HG03025 (cell line): ENCODE data around the gene BECN2.

Experiments used
- ATAC-seq: cut with Tn5 transposase; IDR thresholded peaks from one replicate; pipeline ENCODE4 v1.9.1; 2021; ENCODE audit warnings: mild to moderate bottlenecking, moderate library complexity; ENCODE audit not compliant: unreplicated experiment, low FRiP score

Gene BECN2

GRCh38 chr1:241957692-241958494 is at the start of gene BECN2:
TSS of gene BECN2 (plus strand) at chr1:241957767. CDS start at chr1:241957767, 0 bp downstream.
- no peak for ATAC-seq

- no peak for ATAC-seq
Measured at GRCh38 chr1:241916196-241916595, 41.4 kb upstream of the BECN2 start.

- no peak for ATAC-seq
Measured at GRCh38 chr1:241917487-241917886, 40.1 kb upstream of the BECN2 start.

GRCh38 chr1:241918879-241919278 is 38.7 kb upstream of the BECN2 start:
- ATAC-seq, result no peak

GRCh38 chr1:241924080-241924808 is 33.3 kb upstream of the BECN2 start:
- ATAC-seq, result no peak

GRCh38 chr1:241926141-241926540 is 31.4 kb upstream of the BECN2 start:
- no peak for ATAC-seq

- no peak for ATAC-seq
Measured at GRCh38 chr1:241927321-241927720, 30.2 kb upstream of the BECN2 start.

- ATAC-seq, result no peak
Measured at GRCh38 chr1:241932845-241933244, 24.7 kb upstream of the BECN2 start.

GRCh38 chr1:241934201-241934848 is 23.2 kb upstream of the BECN2 start:
- ATAC-seq, result no peak

GRCh38 chr1:241934866-241935265 is 22.7 kb upstream of the BECN2 start:
- no peak for ATAC-seq

- ATAC-seq, result no peak
Measured at GRCh38 chr1:241939798-241940197, 17.8 kb upstream of the BECN2 start.

- ATAC-seq, result no peak
Measured at GRCh38 chr1:241942738-241943137, 14.8 kb upstream of the BECN2 start.

- no peak for ATAC-seq
Measured at GRCh38 chr1:241944300-241944699, 13.3 kb upstream of the BECN2 start.

GRCh38 chr1:241947354-241947753 is 10.2 kb upstream of the BECN2 start:
- ATAC-seq, result no peak

- no peak for ATAC-seq
Measured at GRCh38 chr1:241950390-241950789, 7.2 kb upstream of the BECN2 start.

GRCh38 chr1:241962153-241962552 is 4.6 kb downstream of the BECN2 start:
- no peak for ATAC-seq

GRCh38 chr1:241963722-241964121 is 6.2 kb downstream of the BECN2 start:
- no peak for ATAC-seq

- ATAC-seq, result no peak
Measured at GRCh38 chr1:241964550-241965282, 7.1 kb downstream of the BECN2 start.

- ATAC-seq, result no peak
Measured at GRCh38 chr1:241968611-241969010, 11.0 kb downstream of the BECN2 start.

GRCh38 chr1:241972703-241973369 is 15.3 kb downstream of the BECN2 start:
- ATAC-seq, result no peak
